ENCODE measurements around the gene NPC2.
"Not testable (repeated sequence)": the region's sequence is repeated elsewhere in the genome, so short reads cannot be mapped to it uniquely, and the experiment has no call there.

The NPC2 gene

DNA sequence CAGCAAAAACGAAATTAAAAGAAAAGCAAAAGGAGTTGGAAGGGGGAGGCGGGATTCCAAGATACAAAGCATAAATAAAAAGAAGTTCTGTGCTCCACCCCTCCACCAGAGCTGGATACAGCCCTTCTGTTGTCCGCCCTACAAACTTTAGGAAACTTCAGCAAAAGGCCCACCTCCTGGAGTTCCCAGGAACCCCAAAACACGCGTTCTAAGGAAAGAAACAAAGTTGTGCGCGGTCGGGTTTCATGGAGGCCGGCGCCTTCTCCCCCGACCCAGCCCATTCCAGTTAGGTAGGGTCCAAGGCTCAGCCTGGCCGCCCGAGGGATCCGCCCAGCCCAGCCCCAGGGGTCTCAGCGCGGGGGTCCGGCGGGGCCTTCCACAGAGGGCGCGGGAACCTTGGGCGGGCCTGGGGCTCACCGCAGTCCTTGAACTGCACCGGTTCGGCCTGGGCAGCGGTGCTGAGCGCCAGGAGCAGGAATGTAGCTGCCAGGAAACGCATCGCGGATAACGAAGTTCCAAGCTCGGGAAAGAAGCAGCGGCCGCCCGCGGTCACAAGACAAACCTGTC, at the start of gene NPC2:
Gene NPC2 (minus strand): TSS at position 530 of the 567 bp plus-strand sequence. CDS start 31 bp downstream, at position 499.
- DNase-seq (ENCODE audit: low read depth) = no peak

DNA sequence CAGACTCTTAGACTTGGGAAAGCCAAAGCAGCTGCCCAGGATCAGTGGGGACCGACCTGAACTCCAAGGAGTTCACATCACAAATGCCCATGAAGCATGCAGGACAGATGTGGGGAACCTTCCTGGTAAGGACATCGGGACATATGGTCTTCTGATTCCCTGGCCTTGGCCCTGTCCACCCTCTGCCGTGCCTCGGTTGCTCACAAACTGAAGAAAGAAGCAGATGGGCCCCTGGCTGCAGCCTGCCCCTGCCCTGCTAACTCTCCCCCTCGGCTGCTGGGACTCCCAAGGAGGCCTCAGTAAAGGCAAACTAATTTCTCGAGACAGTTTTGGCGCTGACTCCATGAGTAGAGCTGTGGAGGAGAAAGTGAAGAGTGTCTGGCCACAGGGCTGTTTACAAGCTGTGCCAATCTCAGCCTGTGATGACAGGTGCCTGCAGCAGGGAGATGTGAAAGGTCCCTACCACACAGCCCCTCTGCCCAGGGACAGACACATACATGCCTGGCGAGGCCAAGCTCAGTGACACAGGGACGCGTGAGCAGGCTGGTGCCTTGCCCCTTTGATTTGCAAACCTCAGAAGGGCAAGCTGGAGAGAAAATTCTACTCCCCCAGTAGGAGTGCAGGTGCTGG, 49.1 kb upstream of the NPC2 start:
- DNase-seq (ENCODE audit: low read depth) = no peak

DNA sequence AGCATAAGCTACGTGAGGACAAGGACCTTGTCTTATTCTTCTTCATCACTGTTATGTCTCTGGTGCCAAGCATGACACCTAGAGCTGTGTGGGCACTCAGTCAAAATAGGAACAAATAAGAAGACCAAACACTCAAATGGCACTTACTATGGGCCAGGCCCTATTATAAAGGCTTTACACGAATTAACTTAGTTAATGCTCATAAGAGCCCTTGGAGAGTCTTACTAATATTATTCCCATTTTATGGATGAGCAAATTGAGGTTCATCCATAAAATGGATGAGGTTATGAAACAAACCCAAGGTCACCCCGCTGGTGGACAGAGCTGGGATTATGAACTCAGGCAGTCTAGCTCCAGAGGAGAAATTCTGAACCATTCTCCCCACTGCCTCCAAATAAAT, 48.1 kb upstream of the NPC2 start:
- DNase-seq (ENCODE audit: low read depth) = no peak

DNA sequence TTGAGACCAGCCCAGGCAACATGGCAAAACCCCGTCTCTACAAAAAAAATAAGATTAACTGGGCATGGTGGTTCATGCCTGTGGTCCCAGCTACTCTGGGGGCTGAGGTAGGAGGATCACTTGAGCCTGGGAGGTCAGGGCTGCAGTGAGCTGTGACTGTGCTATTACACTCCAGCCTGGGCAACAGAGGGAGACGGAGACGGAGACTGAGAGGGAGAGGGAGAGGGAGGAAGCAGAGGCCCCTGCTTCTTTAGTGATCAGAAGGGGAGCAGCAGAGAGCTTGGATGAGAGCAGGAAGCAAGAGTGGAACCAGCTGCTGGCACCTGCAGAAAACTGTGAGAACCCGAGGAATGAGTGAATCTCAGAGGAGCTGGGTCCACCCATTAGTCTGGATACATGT, 46.4 kb upstream of the NPC2 start:
- no peak for DNase-seq (ENCODE audit: low read depth)

DNA sequence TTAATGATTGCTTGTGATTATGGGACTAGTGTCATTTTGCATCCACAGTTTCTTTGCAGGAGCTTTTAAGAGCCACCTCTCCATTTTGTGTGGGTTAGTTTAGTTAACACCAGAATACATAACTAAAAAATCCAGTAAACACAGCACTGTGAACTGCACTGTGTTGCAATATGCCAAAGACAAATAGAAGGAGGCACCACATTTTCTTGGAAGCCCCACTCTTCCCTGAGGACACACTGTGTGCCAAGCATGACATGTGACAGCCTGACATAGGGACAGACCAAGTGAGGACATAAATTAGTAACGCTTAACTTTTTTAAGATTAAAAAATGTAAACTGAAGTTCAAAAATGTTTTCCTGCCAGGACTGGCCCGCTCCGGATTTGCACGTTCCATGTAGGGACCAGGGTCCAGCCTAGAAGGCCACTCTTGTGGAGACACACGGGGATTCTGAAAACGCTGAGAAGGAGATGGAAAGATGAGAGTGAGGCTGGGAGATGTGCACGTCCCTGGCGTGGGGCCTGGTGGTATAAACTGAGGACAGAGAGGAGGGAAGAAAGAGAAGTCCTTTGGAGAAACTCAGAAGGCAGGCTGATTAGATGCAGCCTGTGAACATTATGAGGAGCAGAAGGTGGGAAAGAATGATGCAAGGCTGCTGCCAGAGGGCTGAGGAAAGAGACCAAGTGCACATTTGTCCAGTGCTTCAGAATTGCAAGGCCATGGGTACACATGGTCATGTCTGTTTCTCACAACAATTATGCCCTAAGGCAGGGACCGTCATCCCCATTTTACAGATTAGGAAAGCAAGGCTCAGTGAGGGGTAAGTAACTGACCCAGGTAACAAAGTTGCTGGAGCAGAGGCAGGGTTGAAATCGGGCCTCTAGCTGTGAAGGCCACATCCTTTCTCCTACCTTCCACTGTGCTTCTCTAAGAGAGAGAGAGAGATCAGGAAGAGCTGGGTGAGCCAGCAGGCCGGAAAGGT, 45.6 kb upstream of the NPC2 start:
- DNase-seq (ENCODE audit: low read depth) = no peak

- not testable (repeated sequence) for DNase-seq (ENCODE audit: low read depth)
These were observed 43.2 kb upstream of the NPC2 start for GRCh38 chr14:74536336-74536735.

GRCh38 chr14:74535756-74536325, 42.7 kb upstream of the NPC2 start:
- no peak for DNase-seq (ENCODE audit: low read depth)

DNA sequence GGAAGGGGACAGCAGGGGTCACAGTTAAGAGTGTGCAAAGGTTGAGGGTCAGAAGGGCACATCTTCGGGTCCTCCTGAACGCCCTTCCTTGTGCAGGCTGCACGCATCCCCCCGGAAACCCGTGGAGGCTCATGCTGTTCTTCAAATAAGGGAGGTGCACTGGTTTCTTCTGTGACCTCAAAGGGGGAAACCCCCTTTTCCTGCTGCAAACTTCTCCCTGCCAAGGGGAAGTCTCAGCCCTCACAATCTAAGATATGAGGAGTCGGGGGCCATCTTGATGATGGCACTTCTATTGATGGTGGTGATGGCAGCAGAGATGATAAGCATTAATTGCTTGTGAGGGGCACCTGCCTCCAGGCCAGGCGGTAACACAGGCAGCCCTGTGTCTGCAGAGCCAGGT, 40.5 kb upstream of the NPC2 start:
- no peak for DNase-seq (ENCODE audit: low read depth)

DNA sequence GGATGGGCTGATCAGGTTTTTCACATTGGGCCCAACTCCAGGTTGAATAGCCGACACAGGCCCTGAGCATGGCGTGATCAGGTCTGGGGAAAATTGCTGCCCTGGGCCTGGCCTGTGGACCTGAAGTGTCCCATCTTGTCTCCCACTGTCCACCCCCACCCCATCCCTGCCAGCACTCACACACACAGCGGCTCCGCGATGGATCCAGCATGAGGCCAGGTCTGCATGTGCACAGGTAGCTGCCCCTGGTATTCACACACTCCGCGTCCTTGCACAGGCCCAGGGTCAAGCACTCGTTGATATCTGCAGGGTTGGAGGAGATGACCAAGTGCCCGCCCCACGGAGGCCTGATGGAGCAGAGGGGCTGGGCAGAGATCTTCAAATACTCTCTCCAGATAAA, 39.1 kb upstream of the NPC2 start:
- DNase-seq (ENCODE audit: low read depth) = no peak

GRCh38 chr14:74531467-74531866, 38.4 kb upstream of the NPC2 start:
- no peak for DNase-seq (ENCODE audit: low read depth)

DNA sequence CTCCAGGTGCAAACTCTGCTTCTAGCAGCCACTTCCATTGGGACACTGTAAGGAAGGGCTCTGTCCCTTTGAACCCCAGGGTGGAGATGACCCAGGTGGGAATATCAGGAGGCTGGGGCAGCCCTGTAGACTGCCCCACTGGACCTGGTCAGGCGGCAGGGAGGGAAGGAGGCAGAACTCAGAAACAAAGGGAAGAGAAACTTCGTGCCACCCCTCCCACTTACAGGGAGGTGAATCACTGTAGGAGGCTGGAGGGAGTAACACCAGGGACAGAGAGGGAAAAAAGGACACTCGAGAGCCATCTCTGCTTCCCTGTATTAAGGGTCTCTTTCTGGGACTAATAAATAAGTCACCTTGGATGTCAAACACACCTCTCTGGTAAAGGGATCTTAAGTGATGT, 37.9 kb upstream of the NPC2 start:
- no peak for DNase-seq (ENCODE audit: low read depth)

GRCh38 chr14:74528886-74529285, 35.8 kb upstream of the NPC2 start:
- no peak for DNase-seq (ENCODE audit: low read depth)

- DNase-seq (ENCODE audit: low read depth) = no peak
These were observed 35.3 kb upstream of the NPC2 start for GRCh38 chr14:74528406-74528805.

DNA sequence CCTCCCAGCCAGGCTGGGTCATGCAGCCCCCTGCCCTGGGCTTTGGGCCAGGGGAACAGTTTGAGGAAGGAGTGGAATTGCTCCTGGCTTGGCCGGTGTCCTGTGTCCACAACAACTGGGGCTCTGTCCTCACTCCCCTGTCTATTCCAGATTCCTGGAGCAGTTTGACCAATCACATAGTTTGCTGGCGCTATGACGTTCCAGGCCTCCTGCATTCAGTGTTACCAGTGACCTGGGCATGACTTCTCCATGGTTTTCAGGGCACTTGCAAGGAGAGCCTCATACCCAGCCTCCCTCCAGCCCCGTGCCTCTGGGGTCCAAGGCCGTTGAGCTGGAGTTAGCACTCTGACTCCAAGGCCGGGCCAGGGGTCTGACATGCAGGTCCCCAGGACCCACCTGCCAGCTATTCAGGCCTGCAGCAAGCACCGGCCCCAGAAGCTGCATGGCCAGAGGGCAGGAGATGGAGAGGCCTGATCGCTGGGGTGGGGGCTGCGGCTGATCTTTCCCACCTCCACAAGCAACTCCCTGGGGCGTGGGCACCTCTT, 34.7 kb upstream of the NPC2 start:
- no peak for DNase-seq (ENCODE audit: low read depth)

- no peak for DNase-seq (ENCODE audit: low read depth)
These were observed 33.9 kb upstream of the NPC2 start for GRCh38 chr14:74526854-74527585.

GRCh38 chr14:74525361-74525851, 32.3 kb upstream of the NPC2 start:
- DNase-seq (ENCODE audit: low read depth) = no peak

DNA sequence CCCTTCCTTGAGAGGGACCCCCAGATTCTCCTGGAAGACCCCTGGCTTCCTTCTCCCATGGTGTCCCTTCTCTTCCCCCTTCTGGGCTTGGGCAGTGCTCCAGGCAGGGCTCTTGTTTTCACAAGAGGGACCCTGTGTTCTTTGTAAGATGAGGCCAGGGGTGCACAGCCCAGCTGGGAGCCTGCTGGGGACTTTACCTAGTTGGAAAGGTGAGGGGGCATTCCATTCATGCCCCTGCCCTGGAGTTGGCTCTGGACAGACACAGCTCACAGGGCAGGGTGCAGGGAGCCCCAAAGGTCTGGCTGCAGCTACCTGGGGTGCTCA, 31.7 kb upstream of the NPC2 start:
- DNase-seq (ENCODE audit: low read depth) = no peak

DNA sequence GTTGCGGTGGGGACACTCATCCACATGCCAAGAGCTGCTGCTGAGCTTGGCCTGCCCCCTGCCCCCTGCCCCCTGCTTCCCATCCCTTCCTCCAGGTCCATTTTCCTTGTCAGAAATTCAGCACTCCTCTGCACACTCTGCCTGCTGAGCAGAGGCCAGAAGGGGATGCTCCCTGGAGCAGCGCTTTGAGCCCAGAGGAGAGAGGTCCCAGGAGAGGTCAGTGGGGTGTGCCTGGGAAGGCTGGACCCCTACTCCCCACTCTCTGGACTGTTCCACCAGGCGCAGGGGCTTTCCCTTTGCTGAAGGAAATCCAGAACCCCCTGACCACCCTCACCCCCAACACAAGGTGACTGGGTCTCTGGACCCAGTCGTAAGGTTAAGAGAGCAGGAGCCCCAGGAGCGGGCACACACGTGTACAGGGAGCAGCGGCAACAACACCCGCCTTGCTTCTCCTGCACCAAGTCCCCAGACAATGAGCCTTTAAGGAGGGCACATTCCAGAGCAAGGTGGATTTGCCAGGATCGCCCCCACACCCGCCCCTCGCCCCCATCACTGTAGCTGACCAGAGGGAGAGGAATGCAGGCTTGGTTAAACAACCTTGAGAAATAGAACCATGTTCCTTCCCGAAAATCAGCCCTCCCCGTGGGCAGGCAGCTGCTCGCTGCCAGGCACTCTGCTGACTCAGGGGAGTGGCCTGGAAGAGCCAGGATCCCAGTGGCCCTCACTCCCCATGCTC, 31.1 kb upstream of the NPC2 start:
- DNase-seq (ENCODE audit: low read depth) = no peak

GRCh38 chr14:74522740-74523139, 29.6 kb upstream of the NPC2 start:
- no peak for DNase-seq (ENCODE audit: low read depth)

GRCh38 chr14:74521756-74522155, 28.7 kb upstream of the NPC2 start:
- no peak for DNase-seq (ENCODE audit: low read depth)
